Rectal smooth muscle tissue (tissue), 1 donor: Measurements from ENCODE around the gene LDB2.
"Not testable (repeated sequence)": the region's sequence is repeated elsewhere in the genome, so short reads cannot be mapped to it uniquely, and the experiment has no call there.

Source experiments
- H3K27ac ChIP-seq: one replicate; pipeline ENCODE4 v1.7.0; 2013; ENCODE audit warnings: low read depth, low read length, inconsistent platforms
- H3K27me3 ChIP-seq: one replicate; pipeline ENCODE4 v1.7.0; 2013; ENCODE audit warnings: low read length; ENCODE audit not compliant: control insufficient read depth, insufficient read depth
- H3K36me3 ChIP-seq: one replicate; pipeline ENCODE4 v1.7.0; 2013; ENCODE audit warnings: low read length; ENCODE audit not compliant: control insufficient read depth, insufficient read depth
- H3K4me1 ChIP-seq: one replicate; pipeline ENCODE4 v1.7.0; 2013; ENCODE audit warnings: low read length; ENCODE audit not compliant: control insufficient read depth, insufficient read depth
- H3K4me3 ChIP-seq: one replicate; pipeline ENCODE4 v1.7.0; 2013; ENCODE audit warnings: low read length
- H3K9ac ChIP-seq: one replicate; pipeline ENCODE4 v1.7.0; 2013; ENCODE audit warnings: low read length

Gene LDB2

DNA sequence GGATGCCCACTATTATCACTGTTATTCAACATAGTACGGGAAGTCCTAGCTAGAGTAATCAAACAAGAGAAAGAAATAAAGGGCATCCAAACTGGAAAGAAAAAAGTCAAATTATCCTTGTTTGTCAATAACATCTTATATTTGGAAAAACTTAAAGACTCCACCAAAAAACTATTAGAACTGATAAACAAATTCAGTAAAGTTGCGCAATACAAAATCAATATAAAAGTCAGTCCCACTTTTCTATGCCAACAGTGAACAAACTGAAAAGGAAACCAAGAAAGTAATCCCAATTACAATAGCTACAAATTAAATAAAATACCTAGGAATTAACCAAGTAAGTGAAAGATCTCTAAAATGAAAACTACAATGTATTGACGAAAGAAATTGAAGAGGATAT, 321.3 kb downstream of the LDB2 start:
- Histone ChIP-seq H3K36me3 (no peaks in the 10 kb centered on the region), H3K27me3 (no peaks in the 10 kb centered on the region), H3K27ac (no peak overlapping the region), H3K4me1 (no peaks in the 10 kb centered on the region), H3K9ac (no peak overlapping the region), H3K4me3 (no peak overlapping the region)

DNA sequence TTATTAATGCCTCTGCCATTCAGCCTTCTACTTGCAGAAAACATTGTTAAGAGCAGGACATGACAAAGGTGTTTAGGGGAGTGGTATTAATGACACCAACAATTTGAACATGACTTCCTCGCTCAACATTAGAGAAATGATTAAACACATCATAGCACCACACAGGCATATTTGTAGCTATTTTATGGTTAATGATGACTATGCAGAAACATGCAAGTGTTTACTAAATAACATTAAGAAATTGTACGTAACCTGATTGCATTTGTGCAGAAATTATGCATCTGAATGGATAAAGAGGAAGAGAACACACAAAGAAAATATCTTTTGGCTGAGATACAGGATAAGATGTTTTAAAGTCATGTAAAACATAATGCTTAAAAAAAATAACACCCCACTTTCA, 323.5 kb downstream of the LDB2 start:
- no peaks in the 10 kb centered on the region for H3K27me3 ChIP-seq
- no peaks in the 10 kb centered on the region for H3K4me1 ChIP-seq
- H3K4me3 ChIP-seq, result no peak overlapping the region
- H3K9ac ChIP-seq, result no peak overlapping the region
- H3K36me3 ChIP-seq, result no peaks in the 10 kb centered on the region
- no peak overlapping the region for H3K27ac ChIP-seq

DNA sequence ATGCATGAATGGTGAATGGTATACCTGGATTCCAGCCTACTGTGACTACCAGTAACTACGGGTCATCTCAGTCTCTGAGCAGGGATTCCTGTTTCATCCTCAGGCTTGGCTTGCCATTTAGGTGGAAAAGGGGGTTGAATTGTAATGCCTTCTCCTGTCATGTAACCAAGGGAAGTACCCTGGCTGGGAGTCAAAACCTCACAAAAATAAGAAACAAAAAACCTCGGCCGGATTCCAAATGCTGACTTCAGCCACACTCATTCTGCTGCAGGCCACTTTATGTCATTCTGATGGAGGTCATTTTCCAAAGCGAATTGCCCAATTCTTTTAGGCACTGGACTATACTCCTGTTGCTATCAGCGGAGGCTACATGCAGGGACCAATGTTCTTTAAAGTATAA, 324.7 kb downstream of the LDB2 start:
- Histone ChIP-seq H3K9ac (no peak overlapping the region), H3K27ac (no peak overlapping the region), H3K4me3 (no peak overlapping the region), H3K4me1 (no peaks in the 10 kb centered on the region), H3K36me3 (no peaks in the 10 kb centered on the region), H3K27me3 (no peaks in the 10 kb centered on the region)

DNA sequence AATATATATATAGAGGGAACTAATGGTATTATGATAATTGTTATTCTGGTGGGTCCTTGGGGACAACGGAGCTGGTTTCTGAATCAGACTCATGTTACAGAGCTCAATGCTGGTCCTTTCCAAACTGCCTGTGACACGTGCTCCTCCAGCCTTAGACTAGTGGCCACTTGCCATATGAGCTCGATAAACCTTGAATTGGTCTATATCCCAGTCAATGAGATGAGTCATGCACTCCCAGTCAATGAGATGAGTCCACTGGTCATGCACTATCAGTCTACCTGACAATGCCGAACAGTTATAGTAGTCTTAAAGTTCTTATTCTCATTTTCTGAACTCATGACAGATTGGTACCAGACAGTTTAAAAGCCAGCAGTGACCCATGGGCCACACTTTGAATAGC, 325.2 kb downstream of the LDB2 start:
- H3K4me3 ChIP-seq, result no peak overlapping the region
- no peak overlapping the region for H3K9ac ChIP-seq
- no peaks in the 10 kb centered on the region for H3K36me3 ChIP-seq
- no peaks in the 10 kb centered on the region for H3K4me1 ChIP-seq
- no peaks in the 10 kb centered on the region for H3K27me3 ChIP-seq
- no peak overlapping the region for H3K27ac ChIP-seq

DNA sequence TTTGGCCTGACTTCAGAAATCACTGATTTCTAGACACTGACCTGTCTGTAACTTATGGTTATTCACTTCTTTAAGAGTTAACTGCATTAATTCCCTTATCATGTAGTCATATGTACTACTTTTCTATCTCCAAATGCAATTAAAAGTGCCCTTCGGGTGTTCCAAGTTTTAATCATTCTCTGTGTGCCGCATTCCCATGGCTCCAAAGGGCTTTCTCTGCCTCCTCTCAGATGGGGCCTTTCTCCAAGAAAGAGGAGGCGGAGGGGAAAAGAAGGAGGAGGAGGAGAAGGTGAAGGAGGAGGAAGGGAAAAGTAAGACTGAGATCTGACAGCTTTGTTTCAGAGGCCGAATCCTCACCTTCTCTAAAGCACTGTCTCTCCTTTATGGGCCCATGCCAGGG, 325.8 kb downstream of the LDB2 start:
- H3K27ac ChIP-seq, result no peak overlapping the region
- no peak overlapping the region for H3K9ac ChIP-seq
- no peaks in the 10 kb centered on the region for H3K4me1 ChIP-seq
- H3K4me3 ChIP-seq, result no peak overlapping the region
- H3K36me3 ChIP-seq, result no peaks in the 10 kb centered on the region
- no peaks in the 10 kb centered on the region for H3K27me3 ChIP-seq

DNA sequence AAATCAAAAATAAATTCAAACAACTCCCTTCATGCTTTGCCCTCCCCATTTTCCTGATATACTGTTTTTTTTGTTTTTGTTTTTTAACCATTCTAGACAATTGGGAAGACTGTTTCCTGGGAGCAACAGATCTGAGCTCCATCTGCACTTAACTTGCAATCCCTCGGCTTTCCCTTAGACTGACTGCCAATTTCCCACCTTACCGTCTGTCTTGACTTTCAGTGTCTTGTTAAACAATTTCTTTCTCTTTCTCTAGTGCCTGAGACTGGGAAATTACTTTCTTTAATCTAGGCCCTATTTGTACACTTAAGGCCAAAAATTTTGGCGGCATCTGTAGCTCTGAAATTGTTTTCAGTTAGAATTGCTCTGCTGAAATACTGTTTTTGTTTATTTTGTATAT, 326.3 kb downstream of the LDB2 start:
- Histone ChIP-seq H3K4me1 (no peaks in the 10 kb centered on the region), H3K27ac (no peak overlapping the region), H3K4me3 (no peak overlapping the region), H3K9ac (no peak overlapping the region), H3K36me3 (no peaks in the 10 kb centered on the region), H3K27me3 (no peaks in the 10 kb centered on the region)

DNA sequence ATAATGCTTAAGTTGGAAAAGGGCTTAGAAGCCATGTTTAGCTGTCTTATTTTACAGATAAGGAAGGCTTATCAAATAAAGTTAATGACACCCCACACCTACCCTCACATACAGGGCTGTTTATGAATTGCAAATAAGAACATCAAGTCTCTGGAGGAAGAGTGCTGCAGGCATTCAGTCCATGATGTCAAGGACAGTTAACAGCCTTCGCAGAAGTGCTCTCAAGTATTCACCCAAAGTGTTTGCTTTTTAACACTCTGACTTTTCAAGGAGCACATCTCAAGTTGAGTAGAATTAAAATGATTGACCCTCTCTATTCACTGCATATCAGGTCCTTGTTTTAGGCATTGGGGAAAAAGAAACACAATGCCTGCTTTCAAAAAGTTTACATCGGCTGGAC, 328.7 kb downstream of the LDB2 start:
- no peaks in the 10 kb centered on the region for H3K4me1 ChIP-seq
- no peak overlapping the region for H3K27ac ChIP-seq
- H3K27me3 ChIP-seq, result no peaks in the 10 kb centered on the region
- no peak overlapping the region for H3K9ac ChIP-seq
- no peaks in the 10 kb centered on the region for H3K36me3 ChIP-seq
- no peak overlapping the region for H3K4me3 ChIP-seq

DNA sequence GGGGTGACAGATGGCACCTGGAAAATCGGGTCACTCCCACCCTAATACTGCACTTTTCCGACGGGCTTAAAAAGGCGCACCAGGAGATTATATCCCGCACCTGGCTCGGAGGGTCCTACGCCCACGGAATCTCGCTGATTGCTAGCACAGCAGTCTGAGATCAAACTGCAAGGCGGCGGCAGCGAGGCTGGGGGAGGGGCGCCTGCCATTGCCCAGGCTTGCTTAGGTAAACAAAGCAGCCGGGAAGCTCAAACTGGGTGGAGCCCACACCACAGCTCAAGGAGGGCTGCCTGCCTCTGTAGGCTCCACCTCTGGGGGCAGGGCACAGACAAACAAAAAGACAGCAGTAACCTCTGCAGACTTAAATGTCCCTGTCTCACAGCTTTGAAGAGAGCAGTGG, 341.1 kb downstream of the LDB2 start:
- not testable (repeated sequence) for H3K36me3 ChIP-seq, H3K4me1 ChIP-seq, H3K4me3 ChIP-seq, H3K27me3 ChIP-seq, H3K27ac ChIP-seq, H3K9ac ChIP-seq

DNA sequence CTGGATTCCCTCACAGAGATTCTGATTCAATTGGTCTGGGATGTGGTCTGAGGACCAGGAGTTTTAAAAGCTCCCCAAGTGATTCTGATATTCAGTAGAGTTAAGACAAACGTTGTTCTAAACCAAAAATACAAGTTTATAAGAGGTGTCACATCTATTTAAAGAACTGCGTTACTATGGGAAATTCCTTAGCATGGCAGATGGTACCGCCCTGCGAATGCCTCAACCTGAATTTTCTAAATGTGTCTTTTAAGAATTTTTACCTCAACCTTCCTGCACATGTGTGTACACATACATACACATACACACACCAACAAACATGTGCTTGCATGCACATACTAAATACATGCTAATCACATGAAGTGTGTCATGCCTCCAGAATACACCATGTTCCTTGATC, 343.3 kb downstream of the LDB2 start:
- H3K36me3 ChIP-seq, result no peaks in the 10 kb centered on the region
- no peak overlapping the region for H3K4me3 ChIP-seq
- H3K9ac ChIP-seq, result no peak overlapping the region
- H3K27ac ChIP-seq, result no peak overlapping the region
- no peaks in the 10 kb centered on the region for H3K4me1 ChIP-seq
- H3K27me3 ChIP-seq, result no peaks in the 10 kb centered on the region

DNA sequence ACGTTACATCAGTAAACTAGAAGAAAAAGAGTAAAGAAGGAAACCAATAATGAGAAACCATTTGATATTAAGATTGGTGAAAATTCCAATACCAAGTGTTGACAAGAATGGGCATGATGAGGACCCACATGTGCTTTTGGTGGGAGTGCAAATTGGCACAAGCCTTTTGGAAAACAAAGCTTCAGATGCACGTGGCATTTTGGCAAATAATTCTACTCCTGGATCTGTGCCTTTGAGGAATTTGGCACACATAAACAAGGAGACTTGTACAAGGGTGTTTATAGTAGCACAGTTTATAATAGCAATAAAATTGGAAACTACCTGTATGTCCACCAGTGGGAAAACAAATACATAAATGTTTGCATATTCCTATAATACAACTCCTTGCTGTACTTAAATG, 347.9 kb downstream of the LDB2 start:
- Histone ChIP-seq H3K36me3 (no peaks in the 10 kb centered on the region), H3K27ac (no peak overlapping the region), H3K4me1 (no peaks in the 10 kb centered on the region), H3K27me3 (no peaks in the 10 kb centered on the region), H3K9ac (no peak overlapping the region), H3K4me3 (no peak overlapping the region)

DNA sequence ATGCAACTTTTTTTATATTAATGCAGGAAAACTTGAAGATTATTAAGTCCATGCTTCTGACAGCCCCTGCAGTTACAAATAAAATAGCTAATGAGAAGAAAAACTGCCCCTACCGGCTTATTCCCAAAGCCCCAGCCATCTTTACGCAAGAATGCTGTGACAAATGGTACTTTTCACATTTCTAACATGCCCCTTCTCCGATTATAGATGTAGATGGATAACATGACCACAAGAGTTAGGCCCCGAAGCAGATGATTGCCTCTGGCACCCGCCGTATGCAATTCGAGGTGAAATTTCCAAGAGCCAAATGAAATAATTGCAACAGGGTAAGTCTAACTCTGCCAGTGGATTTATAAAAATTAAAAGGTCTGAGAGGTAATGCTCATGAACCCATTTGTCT, 352.8 kb downstream of the LDB2 start:
- no peak overlapping the region for H3K4me3 ChIP-seq
- H3K27me3 ChIP-seq, result no peaks in the 10 kb centered on the region
- H3K36me3 ChIP-seq, result no peaks in the 10 kb centered on the region
- no peaks in the 10 kb centered on the region for H3K4me1 ChIP-seq
- H3K27ac ChIP-seq, result no peak overlapping the region
- H3K9ac ChIP-seq, result no peak overlapping the region

DNA sequence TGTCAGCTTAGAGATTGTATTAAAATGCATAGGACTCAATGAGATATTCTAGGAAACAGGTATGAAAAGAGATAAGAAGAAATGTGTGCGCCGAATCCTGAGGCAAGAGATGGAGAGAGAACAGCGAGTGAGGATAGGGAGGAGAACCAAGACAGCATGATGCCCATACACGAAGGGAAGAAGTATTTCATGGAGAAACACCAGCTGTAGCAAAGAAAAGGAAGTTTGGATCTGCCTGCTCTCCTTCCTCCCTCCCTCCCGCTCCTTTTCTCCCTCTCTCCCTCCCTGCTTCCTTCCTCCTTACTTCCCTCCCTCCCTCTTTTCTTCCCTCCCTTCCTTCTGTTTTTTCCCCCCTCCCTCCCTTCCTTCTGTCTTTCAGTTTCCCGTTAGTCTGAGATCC, 353.6 kb downstream of the LDB2 start:
- H3K27me3 ChIP-seq, result no peaks in the 10 kb centered on the region
- no peaks in the 10 kb centered on the region for H3K4me1 ChIP-seq
- H3K4me3 ChIP-seq, result no peak overlapping the region
- H3K27ac ChIP-seq, result no peak overlapping the region
- H3K36me3 ChIP-seq, result no peaks in the 10 kb centered on the region
- H3K9ac ChIP-seq, result no peak overlapping the region

DNA sequence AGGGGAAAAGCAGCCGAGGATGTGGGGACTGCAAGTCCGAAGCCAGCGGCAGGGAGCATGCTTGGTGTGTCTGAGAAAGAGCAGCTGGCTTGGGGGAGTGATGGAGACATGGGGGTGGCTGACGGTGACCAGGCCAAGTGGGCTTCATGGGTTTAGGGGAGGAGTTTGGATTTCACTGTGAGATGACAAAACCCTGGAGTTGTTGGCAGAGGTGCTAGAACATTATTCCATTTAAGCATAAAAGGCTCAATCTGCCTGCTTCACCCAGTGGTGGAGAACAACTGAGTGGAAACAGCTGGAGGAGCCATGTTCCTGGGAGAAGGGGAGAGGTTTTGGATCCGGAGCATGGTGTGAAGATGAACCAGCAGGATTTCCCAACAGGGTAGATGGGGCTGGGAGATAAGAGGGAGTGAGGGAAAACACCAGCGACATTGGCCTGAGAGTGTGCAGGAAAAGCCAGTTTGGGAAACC, 354.2 kb downstream of the LDB2 start:
- no peak overlapping the region for H3K27ac ChIP-seq
- no peaks in the 10 kb centered on the region for H3K27me3 ChIP-seq
- H3K4me3 ChIP-seq, result no peak overlapping the region
- no peaks in the 10 kb centered on the region for H3K36me3 ChIP-seq
- H3K9ac ChIP-seq, result no peak overlapping the region
- H3K4me1 ChIP-seq, result no peaks in the 10 kb centered on the region

DNA sequence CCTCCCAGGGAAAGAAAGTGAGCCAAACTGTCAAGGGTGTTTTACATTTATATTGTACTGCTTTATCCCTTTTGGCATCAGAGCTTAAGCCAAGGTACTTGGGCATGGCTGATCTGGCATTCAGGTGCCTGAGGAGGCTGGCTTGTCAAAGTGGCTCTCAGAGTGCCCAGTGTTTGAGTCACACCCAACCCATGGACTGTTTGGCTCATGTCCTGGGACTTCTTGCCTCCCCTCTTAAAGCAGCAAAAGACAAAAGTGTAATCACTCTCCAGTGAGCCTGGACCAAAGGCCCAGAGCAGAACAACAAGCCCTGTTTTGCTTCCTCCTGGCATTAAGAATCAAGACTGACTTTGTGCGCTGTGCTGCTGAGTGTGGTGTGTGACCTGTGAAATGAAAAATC, 360.5 kb downstream of the LDB2 start:
- no peak overlapping the region for H3K9ac ChIP-seq
- H3K36me3 ChIP-seq, result no peaks in the 10 kb centered on the region
- H3K27ac ChIP-seq, result no peak overlapping the region
- no peaks in the 10 kb centered on the region for H3K27me3 ChIP-seq
- no peaks in the 10 kb centered on the region for H3K4me1 ChIP-seq
- no peak overlapping the region for H3K4me3 ChIP-seq
